ENCODE results near the gene PRR12. TPM values are rescaled to one million over a fixed set of nuclear protein-coding genes. Genes with fewer than 3 reads are reported as not detected.

PRR12 gene
- total RNA-seq, 1 donor from 2014 or later: 0.79 TPM

DNA sequence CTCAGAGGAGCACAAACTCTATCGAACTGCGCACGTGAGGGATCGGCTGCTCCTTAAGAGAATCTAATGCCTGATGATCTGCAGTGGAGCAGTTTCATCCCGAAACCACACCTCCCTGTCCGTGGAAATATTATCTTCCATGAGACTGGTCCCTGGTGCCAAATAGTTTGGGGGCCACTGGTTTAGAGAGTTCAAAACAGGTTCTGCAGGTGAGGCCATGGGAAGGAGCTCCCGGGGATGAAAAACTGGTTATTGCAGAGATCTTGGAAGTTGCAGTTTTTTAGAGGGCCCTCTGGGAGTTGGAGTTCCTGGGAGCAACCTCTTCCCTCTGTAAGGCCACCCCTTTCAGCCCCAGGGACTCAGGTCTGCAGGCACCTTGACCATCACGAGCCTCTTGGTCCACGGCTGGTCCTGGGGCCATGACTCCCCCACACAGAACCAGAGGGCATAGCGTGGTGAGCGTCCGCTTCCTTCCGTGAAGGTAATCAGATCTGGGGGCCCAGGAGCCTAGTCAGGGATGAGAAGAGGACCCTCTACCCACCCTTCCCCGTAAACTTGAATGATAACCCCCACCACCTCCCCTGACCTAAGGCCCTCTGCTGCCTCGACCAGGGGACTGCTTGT is 69.5 kb downstream of the PRR12 start:
- FAIRE-seq (no peak), DNase-seq (ENCODE audit: low read depth) (no peak)
- H3K36me3 ChIP-seq (ENCODE audit: control insufficient read depth, insufficient read depth, low read length): peaks cover 44% of the 10 kb centered on the region
- TF ChIP-seq, protein P1, sequence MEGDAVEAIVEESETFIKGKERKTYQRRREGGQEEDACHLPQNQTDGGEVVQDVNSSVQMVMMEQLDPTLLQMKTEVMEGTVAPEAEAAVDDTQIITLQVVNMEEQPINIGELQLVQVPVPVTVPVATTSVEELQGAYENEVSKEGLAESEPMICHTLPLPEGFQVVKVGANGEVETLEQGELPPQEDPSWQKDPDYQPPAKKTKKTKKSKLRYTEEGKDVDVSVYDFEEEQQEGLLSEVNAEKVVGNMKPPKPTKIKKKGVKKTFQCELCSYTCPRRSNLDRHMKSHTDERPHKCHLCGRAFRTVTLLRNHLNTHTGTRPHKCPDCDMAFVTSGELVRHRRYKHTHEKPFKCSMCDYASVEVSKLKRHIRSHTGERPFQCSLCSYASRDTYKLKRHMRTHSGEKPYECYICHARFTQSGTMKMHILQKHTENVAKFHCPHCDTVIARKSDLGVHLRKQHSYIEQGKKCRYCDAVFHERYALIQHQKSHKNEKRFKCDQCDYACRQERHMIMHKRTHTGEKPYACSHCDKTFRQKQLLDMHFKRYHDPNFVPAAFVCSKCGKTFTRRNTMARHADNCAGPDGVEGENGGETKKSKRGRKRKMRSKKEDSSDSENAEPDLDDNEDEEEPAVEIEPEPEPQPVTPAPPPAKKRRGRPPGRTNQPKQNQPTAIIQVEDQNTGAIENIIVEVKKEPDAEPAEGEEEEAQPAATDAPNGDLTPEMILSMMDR (IDR thresholded peaks at IDR 0.05; ENCODE audit: insufficient read depth, low read length, severe bottlenecking): no peak
- H3K27me3 ChIP-seq (ENCODE audit: control insufficient read depth, insufficient read depth, low read length): no peaks in the 10 kb centered on the region
- no peak overlapping the region for H3K4me3 ChIP-seq (ENCODE audit: low read depth, low read length)

DNA sequence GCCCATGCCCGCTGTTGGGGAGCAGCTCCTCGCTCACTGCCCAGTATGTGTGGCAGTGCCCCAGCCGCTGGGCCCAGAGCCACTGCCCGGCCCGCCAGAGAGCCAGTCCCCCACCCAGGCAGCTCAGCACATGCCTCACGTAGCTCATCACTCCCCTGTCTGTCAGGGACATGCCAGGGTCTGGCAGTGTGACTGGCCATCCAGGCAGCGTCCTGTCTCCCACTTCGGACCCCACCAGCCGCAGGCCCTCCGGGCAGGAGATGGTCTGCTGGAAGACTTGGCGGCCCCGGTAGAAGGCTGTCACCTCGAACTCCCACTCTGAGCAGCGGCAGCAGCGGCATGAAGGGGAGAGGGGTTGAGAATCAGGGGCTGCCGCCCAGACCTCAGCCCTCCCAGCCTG is 71.0 kb downstream of the PRR12 start:
- H3K4me3 ChIP-seq (ENCODE audit: low read depth, low read length): no peak overlapping the region
- peaks cover 34% of the 10 kb centered on the region for H3K36me3 ChIP-seq (ENCODE audit: control insufficient read depth, insufficient read depth, low read length)
- no peak for FAIRE-seq

DNA sequence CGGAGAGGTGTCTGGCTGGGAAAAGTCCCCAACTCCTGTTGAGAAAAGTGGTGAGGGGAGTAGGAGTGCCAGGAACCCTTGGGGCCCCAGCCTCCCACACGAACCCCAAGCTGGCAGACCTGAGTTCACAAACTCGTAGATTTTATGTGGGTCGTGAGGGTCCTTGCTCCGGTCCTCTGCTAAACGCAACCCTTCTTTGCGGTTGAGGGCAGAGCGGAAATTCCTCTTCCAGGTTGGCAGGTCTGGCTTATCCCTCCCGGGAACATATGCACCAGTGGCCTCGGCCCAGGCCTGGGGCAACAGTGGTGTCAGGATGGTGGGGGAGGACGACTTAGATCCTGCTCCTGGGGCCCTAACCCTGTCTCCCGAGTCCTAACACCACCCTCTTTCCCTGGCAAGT is 72.2 kb downstream of the PRR12 start:
- FAIRE-seq: no peak
- Histone ChIP-seq H3K4me3 (ENCODE audit: low read depth, low read length) (no peak overlapping the region), H3K27me3 (ENCODE audit: control insufficient read depth, insufficient read depth, low read length) (no peaks in the 10 kb centered on the region), H3K36me3 (ENCODE audit: control insufficient read depth, insufficient read depth, low read length) (peaks cover 28% of the 10 kb centered on the region)
- DNase-seq (ENCODE audit: low read depth): no peak
- TF ChIP-seq, protein P1 (IDR thresholded peaks at IDR 0.05; ENCODE audit: insufficient read depth, low read length, severe bottlenecking): no peak

More for the DNA sequence above, 71.0 kb downstream of the PRR12 start:
- TF ChIP-seq, protein P1 (IDR thresholded peaks at IDR 0.05; ENCODE audit: insufficient read depth, low read length, severe bottlenecking): no peak
- H3K27me3 ChIP-seq (ENCODE audit: control insufficient read depth, insufficient read depth, low read length): no peaks in the 10 kb centered on the region
- no peak for DNase-seq (ENCODE audit: low read depth)

DNA sequence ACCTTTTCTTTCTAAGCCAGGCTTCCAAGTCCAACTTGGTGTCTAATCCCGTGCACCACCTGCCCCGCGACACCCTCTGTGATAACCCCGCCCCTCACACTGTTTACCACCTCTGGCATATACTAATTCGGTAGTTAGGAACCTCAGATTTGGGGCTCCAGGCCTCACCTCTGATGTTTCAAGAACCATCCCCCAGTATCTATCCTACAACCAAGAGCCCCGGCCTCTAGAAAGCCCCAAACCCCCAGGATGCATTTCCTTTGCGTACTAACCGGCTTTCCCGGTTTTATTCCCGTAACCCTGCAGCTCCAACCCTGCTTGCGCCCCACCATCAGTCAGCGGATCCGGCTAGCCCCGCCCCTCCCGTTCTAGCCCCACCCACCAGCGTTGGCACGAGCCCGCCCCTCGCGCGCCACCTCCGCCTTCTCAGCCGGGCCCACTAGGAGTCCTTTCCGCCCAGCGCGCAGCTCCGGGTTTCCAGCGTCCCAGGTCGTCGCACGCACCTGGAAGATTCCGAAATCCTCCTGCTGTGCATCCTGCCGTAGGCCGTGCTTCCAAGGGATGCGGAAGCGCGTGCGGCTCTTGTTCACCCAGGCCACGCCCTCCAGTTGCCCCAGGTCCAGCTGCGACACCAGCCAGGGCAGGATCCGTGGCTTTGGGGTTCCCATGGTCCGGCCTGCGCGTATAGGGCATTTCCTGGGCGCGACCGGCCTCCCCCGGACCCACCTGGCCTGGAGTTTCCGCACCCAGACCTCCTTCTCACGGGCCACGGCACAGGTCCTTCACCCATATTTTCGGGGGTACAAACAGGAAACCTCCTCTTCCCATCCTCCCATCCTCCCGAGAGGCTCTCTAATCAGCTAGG is 73.4 kb downstream of the PRR12 start:
- DNase-seq (ENCODE audit: low read depth): peak; percentile 90
- peaks cover 19% of the 10 kb centered on the region for H3K36me3 ChIP-seq (ENCODE audit: control insufficient read depth, insufficient read depth, low read length)
- TF ChIP-seq, protein P1 (IDR thresholded peaks at IDR 0.05; ENCODE audit: insufficient read depth, low read length, severe bottlenecking): peak; percentile 11
- peak overlapping the region; percentile 68 for H3K4me3 ChIP-seq (ENCODE audit: low read depth, low read length)
- no peak for FAIRE-seq
- no peaks in the 10 kb centered on the region for H3K27me3 ChIP-seq (ENCODE audit: control insufficient read depth, insufficient read depth, low read length)

DNA sequence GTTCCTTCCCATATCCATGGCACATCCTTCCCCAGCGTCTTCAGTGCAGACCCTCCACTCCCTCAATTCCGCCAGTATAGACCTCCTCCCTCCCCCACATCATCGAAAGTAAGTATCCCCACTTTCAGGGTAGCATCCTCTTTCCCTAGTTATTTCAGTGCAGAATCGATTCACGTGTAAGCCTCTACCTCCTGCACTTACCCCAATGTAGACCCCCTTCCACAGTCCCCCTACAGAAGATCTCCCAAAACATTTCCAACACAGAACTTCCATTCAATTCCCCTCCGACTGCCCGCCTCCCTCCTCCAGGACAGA is 74.0 kb downstream of the PRR12 start:
- DNase-seq (ENCODE audit: low read depth) (no peak), FAIRE-seq (no peak)
- Histone ChIP-seq H3K27me3 (ENCODE audit: control insufficient read depth, insufficient read depth, low read length) (no peaks in the 10 kb centered on the region), H3K4me3 (ENCODE audit: low read depth, low read length) (peak overlapping the region; percentile 68), H3K36me3 (ENCODE audit: control insufficient read depth, insufficient read depth, low read length) (peaks cover 15% of the 10 kb centered on the region)
- TF ChIP-seq, protein P1 (IDR thresholded peaks at IDR 0.05; ENCODE audit: insufficient read depth, low read length, severe bottlenecking): no peak
